Ascending aorta (tissue), 2 donors: Measurements from ENCODE around the gene KPTN. TPM values are rescaled to one million over a fixed set of nuclear protein-coding genes. Genes with fewer than 3 reads are reported as not detected.

Source experiments
- DNase-seq, 2 donors: peaks; one replicate each; pipeline ENCODE4 v3.0.0-alpha.2; 2019; ENCODE audit warnings: low spot score in 2 of 2
- H3K27ac ChIP-seq, 2 donors: fragments of 200-600 bp; sonication (generic); one replicate each; pipeline ENCODE4 v1.5.1; 2016 to 2017; ENCODE audit warnings: mild to moderate bottlenecking in 1 of 2
- H3K27me3 ChIP-seq: fragments of 200-600 bp; sonication (generic); one replicate; pipeline ENCODE4 v1.5.1; 2017
- H3K36me3 ChIP-seq, 2 donors: fragments of 200-600 bp; sonication (generic); one replicate each; pipeline ENCODE4 v1.5.1; 2016
- H3K4me1 ChIP-seq, 2 donors: fragments of 200-600 bp; sonication (generic); one replicate each; pipeline ENCODE4 v1.5.1; 2016 to 2017; ENCODE audit warnings: mild to moderate bottlenecking in 1 of 2
- H3K4me3 ChIP-seq, 2 donors: fragments of 200-600 bp; sonication (generic); one replicate each; pipeline ENCODE4 v1.5.1; 2016 to 2017; ENCODE audit warnings: mild to moderate bottlenecking in 1 of 2
- H3K9me3 ChIP-seq, 2 donors: fragments of 200-600 bp; sonication (generic); one replicate each; pipeline ENCODE4 v1.5.1; 2016
- CTCF ChIP-seq, 3 experiments: fragments of 200-600 bp in 2 of 3; fragments of 450-650 bp in 1 of 3; sonication (generic) in 2 of 3; IDR thresholded peaks; one replicate each; pipeline ENCODE4 v1.5.1; 2016 to 2019; ENCODE audit warnings: antibody characterized with exemption in 3 of 3, mild to moderate bottlenecking in 1 of 3, moderate library complexity in 1 of 3
- intact Hi-C: fragments of 100-400 bp; cut with DNase I; formaldehyde crosslinking; loops from one replicate; pipeline ENCODE4 v1.15.1; 2023
- total RNA-seq: library from RNA; depleted of rRNA; stranded (reverse); fragments of >200 nt; gene quantifications from one replicate; pipeline ENCODE4 v1.1.0, GENCODE V29; 2016

The KPTN gene
- total RNA-seq, 1 donor from 2014 or later = 26.0 TPM

- TF ChIP-seq CTCF (IDR thresholded peaks at IDR 0.05) = no peak
- no peak for DNase-seq
- Histone ChIP-seq H3K9me3 (no peaks in the 10 kb centered on the region), H3K4me3 (no peak overlapping the region), H3K27ac (no peak overlapping the region), H3K36me3 (no peaks in the 10 kb centered on the region), H3K4me1 (no peaks in the 10 kb centered on the region), H3K27me3 (no peaks in the 10 kb centered on the region)
- intact Hi-C loops = no loop called here
These were observed 24.5 kb downstream of the KPTN start for GRCh38 chr19:47459477-47459876.

GRCh38 chr19:47458672-47459071 lies 25.3 kb downstream of the KPTN start:
- H3K27me3 ChIP-seq = no peaks in the 10 kb centered on the region

GRCh38 chr19:47456721-47457474 lies 27.1 kb downstream of the KPTN start:
- no peak overlapping the region for H3K27ac ChIP-seq
- H3K4me3 ChIP-seq = no peak overlapping the region
- no peaks in the 10 kb centered on the region for H3K9me3 ChIP-seq
- H3K36me3 ChIP-seq = no peaks in the 10 kb centered on the region
- no peak for DNase-seq
- no peak for TF ChIP-seq CTCF (IDR thresholded peaks at IDR 0.05)
- intact Hi-C loops = no loop called here
- no peaks in the 10 kb centered on the region for H3K4me1 ChIP-seq
- H3K27me3 ChIP-seq = no peaks in the 10 kb centered on the region

More at GRCh38 chr19:47458672-47459071, 25.3 kb downstream of the KPTN start:
- no peaks in the 10 kb centered on the region for H3K4me1 ChIP-seq
- no peaks in the 10 kb centered on the region for H3K36me3 ChIP-seq
- intact Hi-C loops = no loop called here
- no peaks in the 10 kb centered on the region for H3K9me3 ChIP-seq
- DNase-seq = no peak
- no peak overlapping the region for H3K27ac ChIP-seq
- no peak for TF ChIP-seq CTCF (IDR thresholded peaks at IDR 0.05)
- no peak overlapping the region for H3K4me3 ChIP-seq

GRCh38 chr19:47450478-47450877 lies 33.5 kb downstream of the KPTN start:
- intact Hi-C loops = no loop called here
- H3K4me3 ChIP-seq = no peak overlapping the region
- H3K4me1 ChIP-seq = peaks cover 0 to 3% of the 10 kb centered on the region in 2 donors
- H3K36me3 ChIP-seq = no peaks in the 10 kb centered on the region
- no peaks in the 10 kb centered on the region for H3K9me3 ChIP-seq
- DNase-seq = no peak
- TF ChIP-seq CTCF (IDR thresholded peaks at IDR 0.05) = no peak
- no peak overlapping the region for H3K27ac ChIP-seq
- H3K27me3 ChIP-seq = peaks cover 24% of the 10 kb centered on the region

- Histone ChIP-seq H3K4me1 (peaks cover 0 to 3% of the 10 kb centered on the region in 2 donors), H3K36me3 (no peaks in the 10 kb centered on the region), H3K27me3 (peaks cover 43% of the 10 kb centered on the region), H3K9me3 (no peaks in the 10 kb centered on the region), H3K27ac (no peak overlapping the region), H3K4me3 (no peak overlapping the region)
- TF ChIP-seq CTCF (IDR thresholded peaks at IDR 0.05) = no peak
- intact Hi-C loops = no loop called here
- no peak for DNase-seq
These were observed 35.7 kb downstream of the KPTN start for GRCh38 chr19:47448360-47448727.
